BJ (cell line): ENCODE data around the gene ADD1. TPM values are rescaled to one million over a fixed set of nuclear protein-coding genes. Genes with fewer than 3 reads are reported as not detected.
A peak's percentile ranks its signal among the peaks of the same experiment; 100 is the strongest.

Experiments used
- CTCF ChIA-PET: fragments of 350-600 bp; formaldehyde crosslinking; extraction: SDS; loops from one replicate; lab custom pipeline; 2021; ENCODE audit warnings: antibody characterized with exemption, inconsistent platforms; lab: Yijun Ruan, JAX
- POLR2A ChIA-PET: fragments of 300-600 bp; sonication (Branson Sonifier 250); formaldehyde crosslinking; extraction: SDS; loops from one replicate; lab custom pipeline; 2021; ENCODE audit warnings: antibody characterized with exemption; lab: Charles Lee
- DNase-seq: peaks from one replicate; pipeline ENCODE4 v3.0.0-alpha.2; 2011; ENCODE audit warnings: low read depth
- H3K27me3 ChIP-seq: 2 replicates; pipeline ENCODE4 v1.6.0; 2011; ENCODE audit warnings: low read length; ENCODE audit not compliant: control insufficient read depth, insufficient read depth
- H3K36me3 ChIP-seq: 2 replicates; pipeline ENCODE4 v1.5.1; 2011; ENCODE audit warnings: low read length; ENCODE audit not compliant: control insufficient read depth, insufficient read depth
- H3K4me3 ChIP-seq: 2 replicates; pipeline ENCODE4 v1.5.1; 2011; ENCODE audit warnings: low read depth, mild to moderate bottlenecking, control low read depth, low read length
- polyA plus RNA-seq: library from polyadenylated mRNA; depleted of rRNA; stranded (reverse); fragments of >200 nt; gene quantifications from 2 replicates; pipeline ENCODE4 v1.2.3, GENCODE V29; 2011
- TF ChIP-seq, protein P1 (sequence below): IDR thresholded peaks from 2 replicates; pipeline ENCODE4 v1.5.1; 2011; ENCODE audit warnings: low read depth, mild to moderate bottlenecking, control low read depth, inconsistent platforms, low read length, moderate library complexity; ENCODE audit not compliant: insufficient read depth

The ADD1 gene
- polyA plus RNA-seq, 1 experiment, result 140 TPM

DNA sequence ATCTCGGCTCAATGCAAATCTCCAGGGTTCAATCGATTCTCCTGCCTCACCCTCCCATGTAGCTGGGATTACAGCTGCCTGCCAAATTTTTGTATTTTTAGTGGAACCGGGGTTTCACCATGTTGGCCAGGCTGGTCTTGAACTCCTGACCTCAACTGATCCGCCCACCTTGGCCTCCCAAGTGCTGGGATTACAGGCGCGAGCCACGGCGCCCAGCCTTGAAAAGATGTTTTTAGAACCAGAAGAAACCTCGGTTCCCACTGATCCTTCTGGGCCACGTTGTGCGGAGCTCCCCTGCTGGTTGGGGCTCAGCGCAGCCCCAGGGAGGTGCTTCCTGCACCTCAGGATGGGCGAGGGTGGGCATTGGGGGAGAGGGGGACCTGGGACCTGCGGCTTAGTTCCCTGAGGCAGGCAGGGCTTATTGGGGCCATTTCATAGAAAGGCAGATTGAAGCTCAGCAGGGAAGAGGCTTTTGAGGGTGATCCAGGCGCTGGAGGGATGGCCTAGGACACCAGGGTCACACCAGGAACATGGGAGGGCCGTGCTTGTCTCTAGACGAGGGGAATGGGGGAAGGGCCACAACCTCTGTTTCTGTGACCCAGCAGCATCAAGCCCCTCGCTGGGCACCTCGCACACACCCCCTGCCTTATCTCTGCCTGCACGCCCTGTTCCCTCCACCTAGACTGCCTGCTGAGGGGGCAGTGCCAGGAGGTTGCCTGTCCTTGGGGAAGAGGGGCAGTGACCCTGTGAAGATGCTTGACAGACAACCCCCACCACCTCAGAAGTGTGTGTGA lies 6.3 kb upstream of the ADD1 start:
- ChIA-PET POLR2A (no interaction called here), CTCF (interaction anchor here (1.4 kb wide), 1 partner anchor 73 kb away, joined by 3 read pairs; no protein-coding TSS in a partner anchor)
- Histone ChIP-seq H3K36me3 (peaks cover 24% of the 10 kb centered on the region), H3K27me3 (no peaks in the 10 kb centered on the region), H3K4me3 (no peak overlapping the region)
- no peak for DNase-seq
- TF ChIP-seq, protein P1, sequence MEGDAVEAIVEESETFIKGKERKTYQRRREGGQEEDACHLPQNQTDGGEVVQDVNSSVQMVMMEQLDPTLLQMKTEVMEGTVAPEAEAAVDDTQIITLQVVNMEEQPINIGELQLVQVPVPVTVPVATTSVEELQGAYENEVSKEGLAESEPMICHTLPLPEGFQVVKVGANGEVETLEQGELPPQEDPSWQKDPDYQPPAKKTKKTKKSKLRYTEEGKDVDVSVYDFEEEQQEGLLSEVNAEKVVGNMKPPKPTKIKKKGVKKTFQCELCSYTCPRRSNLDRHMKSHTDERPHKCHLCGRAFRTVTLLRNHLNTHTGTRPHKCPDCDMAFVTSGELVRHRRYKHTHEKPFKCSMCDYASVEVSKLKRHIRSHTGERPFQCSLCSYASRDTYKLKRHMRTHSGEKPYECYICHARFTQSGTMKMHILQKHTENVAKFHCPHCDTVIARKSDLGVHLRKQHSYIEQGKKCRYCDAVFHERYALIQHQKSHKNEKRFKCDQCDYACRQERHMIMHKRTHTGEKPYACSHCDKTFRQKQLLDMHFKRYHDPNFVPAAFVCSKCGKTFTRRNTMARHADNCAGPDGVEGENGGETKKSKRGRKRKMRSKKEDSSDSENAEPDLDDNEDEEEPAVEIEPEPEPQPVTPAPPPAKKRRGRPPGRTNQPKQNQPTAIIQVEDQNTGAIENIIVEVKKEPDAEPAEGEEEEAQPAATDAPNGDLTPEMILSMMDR, result 0 out of 2 replicates have a peak, but pooled peaks have one; percentile 2

DNA sequence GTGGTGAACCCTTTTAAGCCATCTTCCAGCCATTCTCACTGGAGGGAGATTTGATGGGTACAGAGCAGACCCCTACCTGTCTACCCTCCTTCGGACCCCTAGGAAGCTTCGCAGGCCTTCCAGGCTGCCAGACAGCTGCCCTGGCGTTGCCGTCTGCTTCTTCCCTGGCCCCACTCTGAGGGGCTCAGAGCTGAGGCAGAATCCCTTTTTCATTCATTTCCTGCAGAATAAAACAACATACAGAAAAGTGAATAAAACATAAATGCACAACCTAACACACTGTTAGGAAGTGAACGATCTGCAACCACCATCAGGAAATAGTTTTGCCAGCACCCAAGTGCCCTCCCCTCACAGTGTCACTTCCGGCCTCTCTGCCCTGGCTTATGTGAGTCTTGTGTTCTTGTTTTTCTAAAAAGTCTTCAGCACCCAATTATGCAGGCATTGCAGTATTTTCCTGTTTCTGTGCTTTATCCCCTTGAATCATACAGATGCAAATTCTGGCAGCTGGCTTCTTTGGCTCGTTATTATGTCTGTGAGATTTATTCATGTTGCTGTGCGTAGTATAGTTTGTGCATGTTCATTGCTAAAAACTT lies 5.6 kb upstream of the ADD1 start:
- no peak for DNase-seq
- TF ChIP-seq, protein P1, result no peak
- CTCF ChIA-PET, result interaction anchor here (0.9 to 1.4 kb wide), 2 partner anchors 53 to 74 kb away, joined by 3 read pairs; no protein-coding TSS in a partner anchor
- POLR2A ChIA-PET, result no interaction called here
- Histone ChIP-seq H3K27me3 (no peaks in the 10 kb centered on the region), H3K4me3 (no peak overlapping the region), H3K36me3 (peaks cover 20% of the 10 kb centered on the region)

DNA sequence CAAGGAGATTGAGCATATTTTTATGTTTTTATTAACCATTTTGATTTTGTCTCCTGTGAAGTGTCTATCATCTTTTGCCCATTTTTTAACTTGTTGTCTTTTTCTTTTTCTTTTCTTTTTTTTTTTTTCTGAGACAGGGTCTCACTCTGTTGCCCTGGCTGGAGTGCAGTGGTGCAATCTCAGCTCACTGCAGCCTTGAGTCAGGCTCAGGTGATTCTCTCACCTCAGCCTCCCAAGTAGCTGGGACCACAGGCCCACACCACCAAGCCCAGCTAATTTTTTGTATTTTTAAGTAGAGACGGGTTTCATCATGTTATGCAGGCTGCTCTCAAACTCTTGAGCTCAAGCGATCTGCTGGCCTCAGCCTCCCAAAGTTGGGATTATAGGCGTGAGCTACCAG lies 4.6 kb upstream of the ADD1 start:
- no peak overlapping the region for H3K4me3 ChIP-seq
- H3K27me3 ChIP-seq, result no peaks in the 10 kb centered on the region
- TF ChIP-seq, protein P1, result no peak
- CTCF ChIA-PET, result interaction anchor here (0.6 to 1.3 kb wide), 3 partner anchors 52 to 1626 kb away, joined by 3 to 5 read pairs (median 3); no protein-coding TSS in a partner anchor
- peaks cover 12% of the 10 kb centered on the region for H3K36me3 ChIP-seq
- DNase-seq, result no peak
- POLR2A ChIA-PET, result no interaction called here

DNA sequence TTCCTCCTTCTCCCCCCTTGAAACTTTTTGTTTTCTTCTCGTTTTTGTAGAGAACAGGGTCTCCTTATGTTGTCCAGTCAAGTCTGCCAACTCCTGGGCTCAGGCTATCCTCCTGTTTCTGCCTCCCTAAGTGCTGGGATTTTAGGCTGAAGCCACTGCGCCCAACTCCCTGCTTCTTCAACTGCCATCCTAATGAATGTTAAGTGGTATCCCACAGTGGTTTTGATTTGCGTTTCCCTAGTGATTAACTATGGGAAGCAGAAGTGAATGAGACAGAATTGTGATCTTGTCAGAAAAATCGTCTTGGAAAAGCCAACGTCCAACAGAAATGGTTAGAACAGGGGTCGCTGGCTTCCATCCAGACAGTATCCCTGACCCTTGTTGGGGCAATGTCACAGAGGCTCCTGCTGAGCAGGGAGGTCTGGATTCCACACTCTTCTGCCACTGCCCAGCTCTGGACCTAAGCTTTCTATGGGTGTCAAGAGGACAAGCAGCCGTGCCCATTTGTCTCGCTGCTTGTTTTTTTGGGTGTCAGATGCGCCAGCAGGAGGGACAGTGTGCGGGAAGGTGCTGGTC lies 869 bp upstream of the ADD1 start:
- TF ChIP-seq, protein P1, result no peak
- ChIA-PET POLR2A (no interaction called here), CTCF (no interaction called here)
- DNase-seq, result no peak
- H3K4me3 ChIP-seq, result peak overlapping the region; percentile 89
- H3K27me3 ChIP-seq, result no peaks in the 10 kb centered on the region
- no peaks in the 10 kb centered on the region for H3K36me3 ChIP-seq
